ENCODE measurements around the gene OR1S2.
"Not testable (repeated sequence)": the region's sequence is repeated elsewhere in the genome, so short reads cannot be mapped to it uniquely, and the experiment has no call there.

OR1S2 gene, protein sequence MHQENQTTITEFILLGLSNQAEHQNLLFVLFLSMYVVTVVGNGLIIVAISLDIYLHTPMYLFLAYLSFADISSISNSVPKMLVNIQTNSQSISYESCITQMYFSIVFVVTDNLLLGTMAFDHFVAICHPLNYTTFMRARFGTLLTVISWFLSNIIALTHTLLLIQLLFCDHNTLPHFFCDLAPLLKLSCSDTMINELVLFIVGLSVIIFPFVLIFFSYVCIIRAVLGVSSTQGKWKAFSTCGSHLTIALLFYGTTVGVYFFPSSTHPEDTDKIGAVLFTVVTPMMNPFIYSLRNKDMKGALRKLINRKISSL

DNA sequence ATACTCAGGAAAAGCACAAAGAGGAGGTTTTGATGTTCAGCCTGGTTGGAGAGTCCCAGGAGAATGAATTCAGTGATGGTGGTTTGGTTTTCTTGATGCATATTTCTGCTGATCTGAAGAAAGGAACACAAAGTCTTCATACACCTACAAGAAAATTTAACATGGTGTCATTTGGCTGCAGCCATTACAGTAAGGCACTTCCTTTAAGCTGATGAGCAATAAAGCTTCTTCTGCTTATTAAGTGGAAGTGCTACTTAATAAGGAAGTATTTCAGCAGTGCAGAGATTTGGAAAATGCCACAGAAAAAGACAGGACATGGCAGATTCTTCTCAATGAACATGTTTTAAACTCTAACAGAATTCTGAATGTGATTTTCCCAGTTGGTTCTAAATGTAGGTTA, at the start of gene OR1S2:
OR1S2 (minus strand) TSS at position 101 of the 400 bp plus-strand sequence; CDS start at position 101, 0 bp downstream.
- DNase-seq (ENCODE audit: low spot score), result no peak

- DNase-seq (ENCODE audit: low spot score), result no peak
Measured at GRCh38 chr11:58243954-58244353, 40.0 kb upstream of the OR1S2 start.

GRCh38 chr11:58227956-58228615, 24.1 kb upstream of the OR1S2 start:
- no peak for DNase-seq (ENCODE audit: low spot score)

GRCh38 chr11:58222721-58223120, 18.8 kb upstream of the OR1S2 start:
- no peak for DNase-seq (ENCODE audit: low spot score)

GRCh38 chr11:58216476-58216875, 12.5 kb upstream of the OR1S2 start:
- no peak for DNase-seq (ENCODE audit: low spot score)

DNA sequence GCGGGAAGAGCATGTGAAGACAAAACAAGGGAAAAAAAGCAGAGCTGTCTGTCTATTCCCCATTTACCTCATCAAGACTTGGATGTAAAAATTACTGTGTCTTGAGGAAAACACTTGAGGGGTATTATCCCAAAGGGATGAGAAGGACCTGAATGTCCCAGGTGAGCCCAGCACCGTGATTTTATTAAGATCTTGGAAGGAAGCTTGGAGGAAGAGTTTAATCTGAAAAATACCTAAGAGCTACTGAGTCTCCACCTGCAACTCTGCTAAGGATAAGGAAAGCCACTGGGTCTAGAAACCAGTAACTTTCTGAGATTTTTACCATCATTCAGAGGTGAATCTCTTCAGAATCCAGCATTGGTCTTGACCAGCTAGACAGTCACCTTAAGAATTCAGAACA, 8.5 kb upstream of the OR1S2 start, which contains the start of gene OR1S1:
OR1S1 (plus strand) TSS at position 301 of the 400 bp plus-strand sequence.
- DNase-seq (ENCODE audit: low spot score), result not testable (repeated sequence)

- DNase-seq (ENCODE audit: low spot score), result no peak
Measured at GRCh38 chr11:58199271-58199670, 4.7 kb downstream of the OR1S2 start.

DNA sequence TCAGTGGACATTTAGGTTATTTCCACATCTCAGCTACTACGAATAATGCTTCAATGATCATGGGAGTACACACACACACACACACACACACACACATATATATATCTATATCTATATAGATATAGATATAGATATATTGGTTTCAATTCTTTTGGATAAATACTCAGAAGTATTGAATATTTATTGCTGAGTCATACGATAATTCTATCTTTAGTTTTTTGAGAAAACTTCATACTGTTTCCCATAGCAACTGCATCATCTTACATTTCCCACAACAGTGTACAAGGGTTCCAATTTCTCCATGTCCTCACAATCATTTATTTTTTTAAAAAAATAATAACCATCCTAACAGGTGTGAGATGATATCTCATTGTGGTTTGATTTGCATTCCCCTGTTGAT, 8.0 kb downstream of the OR1S2 start:
- no peak for DNase-seq (ENCODE audit: low spot score)

- no peak for DNase-seq (ENCODE audit: low spot score)
Measured at GRCh38 chr11:58193391-58193790, 10.6 kb downstream of the OR1S2 start.

- no peak for DNase-seq (ENCODE audit: low spot score)
Measured at GRCh38 chr11:58192229-58192628, 11.7 kb downstream of the OR1S2 start.

GRCh38 chr11:58188770-58189169, 15.2 kb downstream of the OR1S2 start, which contains the start of gene OR9Q2:
Gene OR9Q2 (plus strand): TSS chr11:58189070. CDS start chr11:58190491, 1,421 bp downstream.
- no peak for DNase-seq (ENCODE audit: low spot score)

DNA sequence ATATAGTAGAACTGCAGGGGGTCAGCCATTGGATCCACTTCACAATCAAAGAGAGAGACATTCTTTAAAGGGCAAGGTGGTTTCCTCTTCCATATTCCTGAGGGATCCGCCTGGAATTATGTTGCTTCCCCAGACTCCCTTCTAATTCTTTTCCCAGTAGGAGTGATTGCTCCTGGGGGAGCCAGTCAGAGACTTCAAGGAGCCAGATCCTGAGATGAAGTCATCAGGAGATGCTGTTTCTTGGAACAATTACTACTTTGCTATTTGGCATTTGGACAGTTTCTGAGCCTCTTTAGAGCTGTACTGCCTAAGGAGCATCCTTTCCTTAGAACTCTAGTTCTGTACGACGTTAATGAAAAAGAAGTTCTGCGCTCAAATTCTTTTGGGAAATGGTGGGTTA, 17.0 kb downstream of the OR1S2 start:
- no peak for DNase-seq (ENCODE audit: low spot score)

GRCh38 chr11:58179648-58180047, 24.3 kb downstream of the OR1S2 start:
- DNase-seq (ENCODE audit: low spot score), result no peak

- DNase-seq (ENCODE audit: low spot score), result no peak
Measured at GRCh38 chr11:58178444-58178843, 25.5 kb downstream of the OR1S2 start.

DNA sequence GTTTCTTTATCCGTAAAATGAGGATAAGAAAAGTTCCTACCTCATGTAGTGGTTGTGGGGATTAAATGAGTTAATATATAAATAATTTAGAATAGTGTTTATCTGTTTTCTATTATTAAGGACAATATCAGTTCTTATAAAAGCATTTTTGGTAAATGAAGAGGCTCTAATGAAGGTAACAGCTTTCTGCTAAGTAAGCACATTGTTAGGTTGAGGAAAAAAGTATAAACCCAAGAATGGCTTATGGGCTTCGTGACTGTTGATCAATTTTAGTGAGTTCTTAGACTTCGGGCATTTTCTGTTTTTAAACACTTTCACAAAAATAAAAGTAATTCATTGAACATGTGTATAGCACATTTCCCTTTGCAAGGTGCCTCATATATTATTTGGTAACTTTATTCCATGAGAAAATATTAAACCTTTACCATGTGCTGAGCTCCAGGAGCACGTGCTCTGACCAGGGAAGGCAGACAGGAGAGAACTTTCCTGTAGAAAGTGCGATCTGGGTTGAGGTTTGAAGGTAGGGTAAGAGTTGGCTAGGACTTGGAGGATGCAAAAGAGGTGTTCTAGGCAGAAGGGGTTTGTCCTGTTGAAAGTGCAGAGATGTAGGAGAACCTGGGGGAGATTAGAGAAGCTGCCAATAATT, 26.4 kb downstream of the OR1S2 start:
- DNase-seq (ENCODE audit: low spot score), result no peak

GRCh38 chr11:58165504-58166106, 38.3 kb downstream of the OR1S2 start:
- no peak for DNase-seq (ENCODE audit: low spot score)

DNA sequence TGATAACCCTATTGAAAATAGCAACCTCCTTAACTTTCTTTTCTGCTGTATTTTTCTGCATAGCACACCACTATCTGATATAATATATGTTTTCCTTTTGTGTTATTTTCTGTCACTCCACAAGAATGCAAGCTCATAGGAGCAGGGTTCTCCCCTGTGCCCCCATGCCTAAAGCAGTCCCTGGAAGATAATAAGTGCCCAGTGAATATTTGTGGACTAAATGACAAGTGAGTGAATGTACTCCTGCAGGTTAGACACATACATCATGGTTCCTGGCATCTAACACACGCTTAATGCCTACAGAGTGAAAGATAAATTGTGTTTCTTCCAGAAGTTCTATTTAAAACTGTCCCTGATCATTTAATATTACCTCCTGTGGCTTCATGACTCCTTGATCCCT, 39.0 kb downstream of the OR1S2 start:
- no peak for DNase-seq (ENCODE audit: low spot score)

GRCh38 chr11:58164389-58164788, 39.6 kb downstream of the OR1S2 start:
- DNase-seq (ENCODE audit: low spot score), result no peak

Data from iPS-NIHi11 (cell line).